ENCODE measurements around the gene GALNT7.
A peak's percentile ranks its signal among the peaks of the same experiment; 100 is the strongest.

Gene GALNT7

GRCh38 chr4:173347467-173347866 lies 178.9 kb downstream of the GALNT7 start:
- DNase-seq (ENCODE audit: low spot score): no peak

DNA sequence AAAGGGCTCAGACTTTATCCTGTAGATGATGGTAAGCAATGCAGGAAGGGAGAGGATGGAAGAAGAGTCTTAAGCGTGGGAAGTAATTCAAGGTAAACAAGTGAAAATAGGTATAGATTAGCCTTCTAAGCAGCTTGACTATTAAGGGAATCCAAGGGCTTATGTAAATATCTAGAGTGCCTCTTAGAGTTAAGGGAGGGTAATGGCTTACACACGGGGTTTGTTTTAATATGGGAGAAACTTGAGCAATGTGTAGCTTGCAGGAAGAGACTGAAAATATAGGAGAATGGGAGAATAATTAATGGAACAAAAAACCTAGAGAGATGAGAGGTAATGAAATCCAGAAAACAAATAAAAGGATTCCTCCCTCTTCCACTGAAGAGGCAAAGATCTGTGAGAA lies 189.3 kb downstream of the GALNT7 start:
- no peak for DNase-seq (ENCODE audit: low spot score)

DNA sequence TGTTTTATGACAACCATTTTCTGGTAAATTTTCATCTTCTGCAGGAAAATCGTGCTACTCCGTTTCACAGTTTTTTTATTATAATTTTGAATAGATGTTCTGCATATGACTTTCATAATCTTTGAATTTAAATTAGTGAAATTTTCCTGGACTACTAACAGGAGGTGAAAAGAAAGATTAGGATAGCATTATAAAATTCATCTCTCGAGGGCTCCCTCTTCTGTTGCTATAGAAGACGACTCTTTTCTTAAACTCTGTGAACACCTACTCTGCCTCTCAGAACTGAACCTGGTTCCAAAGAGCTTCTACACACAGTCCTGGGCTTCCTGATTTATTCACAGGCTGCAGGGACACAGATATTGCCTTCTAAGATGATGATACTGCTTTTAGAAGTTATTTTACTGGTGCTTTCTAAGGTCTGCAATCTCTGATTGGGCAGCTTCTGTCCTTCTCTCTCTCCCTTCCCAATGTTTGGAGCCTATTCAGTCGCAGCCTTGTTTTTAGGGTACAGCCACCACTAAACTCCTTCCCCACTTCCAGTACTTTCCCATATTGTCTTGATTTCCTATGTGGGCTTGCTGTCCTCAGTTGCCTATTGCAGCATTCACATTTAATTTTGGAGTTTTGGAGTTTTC lies 192.1 kb downstream of the GALNT7 start:
- no peak for DNase-seq (ENCODE audit: low spot score)

GRCh38 chr4:173362666-173363065 lies 194.1 kb downstream of the GALNT7 start:
- DNase-seq (ENCODE audit: low spot score): no peak

DNA sequence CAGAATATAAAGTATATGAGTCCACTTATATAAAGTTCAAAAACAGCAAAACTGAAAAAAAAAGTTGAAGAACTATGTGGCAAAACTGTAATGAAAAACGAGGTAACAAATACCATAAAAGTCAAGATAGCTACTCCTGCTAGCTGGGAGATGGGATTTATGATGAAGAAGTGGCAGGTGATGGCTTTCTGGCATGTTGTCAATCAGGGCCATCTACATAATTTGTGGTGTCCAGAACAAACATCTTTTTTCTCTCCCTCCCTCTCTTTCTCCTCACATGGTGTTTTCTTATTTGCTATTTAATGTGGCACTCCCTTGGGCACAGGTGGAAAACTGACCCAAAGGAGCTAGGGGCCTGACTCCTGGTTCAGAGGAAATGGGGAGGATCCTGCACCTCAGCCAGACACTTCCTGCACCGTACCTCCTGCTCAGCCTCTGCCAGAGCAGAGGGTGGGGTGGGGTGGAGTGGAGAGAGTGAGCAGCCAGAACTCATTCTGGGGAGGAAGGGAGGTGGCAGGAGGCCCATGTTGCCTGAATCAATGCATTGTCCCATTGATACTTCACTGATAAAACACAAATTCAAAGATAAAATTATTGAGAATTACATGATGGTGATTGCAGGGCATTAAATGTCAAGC lies 196.9 kb downstream of the GALNT7 start:
- DNase-seq (ENCODE audit: low spot score): no peak

DNA sequence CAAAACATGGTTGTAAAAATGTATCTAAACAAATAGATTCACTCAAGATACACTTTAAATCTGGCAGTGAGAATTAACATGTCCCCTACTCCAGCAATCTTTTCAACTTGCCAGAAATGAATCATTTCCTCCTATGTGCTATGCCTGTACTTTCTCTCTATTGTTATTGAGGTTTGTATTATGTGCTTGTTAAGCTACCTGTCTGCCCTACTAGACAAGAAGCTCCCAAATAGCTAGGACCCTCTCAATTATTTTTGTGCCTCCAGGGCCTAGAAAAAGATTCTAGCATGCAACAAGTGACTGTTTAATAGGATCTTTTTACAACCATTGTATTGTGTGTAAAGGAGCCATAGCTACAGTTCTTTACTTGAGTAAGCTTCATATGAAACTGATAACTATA lies 198.7 kb downstream of the GALNT7 start:
- no peak for DNase-seq (ENCODE audit: low spot score)

DNA sequence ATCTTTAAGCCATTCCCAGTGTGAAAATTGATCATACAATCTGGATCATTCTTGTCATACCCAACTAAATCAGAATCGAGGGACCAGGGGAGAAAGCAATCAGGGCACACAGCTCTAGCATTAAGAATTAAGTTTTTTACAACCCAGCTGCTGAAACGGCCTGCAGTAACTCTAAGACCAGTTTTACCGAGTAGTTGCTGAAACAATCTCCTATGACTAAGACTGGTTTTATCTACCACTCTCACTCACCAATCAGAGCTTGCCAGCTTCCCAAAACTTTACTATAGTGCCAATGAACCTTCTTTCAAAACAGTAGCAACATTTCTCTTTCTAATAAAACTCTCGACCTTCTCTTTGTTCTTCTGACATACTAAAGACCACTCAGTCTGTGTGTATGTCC lies 199.3 kb downstream of the GALNT7 start:
- DNase-seq (ENCODE audit: low spot score): no peak

GRCh38 chr4:173370130-173370476 lies 201.5 kb downstream of the GALNT7 start:
- peak; percentile 34 for DNase-seq (ENCODE audit: low spot score)

DNA sequence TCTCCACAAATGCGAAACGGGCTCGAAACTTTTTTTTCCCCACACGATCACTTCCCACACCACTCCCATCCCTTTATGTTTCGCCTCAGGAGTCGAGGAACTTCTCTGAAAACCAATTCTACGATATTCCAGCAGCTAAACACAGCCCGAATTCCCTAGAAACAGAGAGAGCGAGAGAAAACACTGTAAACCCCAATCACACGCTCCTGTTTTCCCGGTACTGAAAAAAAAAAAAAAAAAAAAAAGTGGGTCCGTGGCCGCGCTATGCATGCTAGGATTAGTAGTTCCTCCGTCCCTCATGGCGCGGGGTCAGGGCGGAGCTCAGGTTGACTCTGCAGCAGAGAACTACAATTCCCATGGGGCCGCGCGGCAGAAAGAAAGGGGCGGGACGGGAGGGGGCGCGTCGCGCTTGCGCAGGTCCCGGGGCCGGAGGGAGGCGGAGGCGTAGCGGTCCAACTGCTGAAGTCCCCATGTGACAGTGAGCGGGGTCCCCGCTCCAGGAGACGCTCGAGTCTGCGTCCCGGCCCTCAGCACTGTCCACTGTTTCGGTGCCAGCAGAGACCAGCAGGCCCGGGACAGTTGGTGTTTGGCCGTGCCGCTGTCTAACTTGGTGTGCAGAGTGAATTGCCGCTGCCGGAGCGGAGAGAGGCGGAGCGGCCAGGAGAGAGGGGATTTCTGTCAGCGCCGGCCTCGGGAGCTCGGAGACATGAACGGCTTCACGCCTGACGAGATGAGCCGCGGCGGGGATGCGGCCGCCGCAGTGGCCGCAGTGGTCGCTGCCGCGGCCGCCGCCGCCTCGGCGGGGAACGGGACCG lies 202.1 kb downstream of the GALNT7 start, which contains the start of gene SAP30:
TSS of gene SAP30 (plus strand) at position 478 of the 815 bp plus-strand sequence. CDS start at position 707, 229 bp downstream.
- DNase-seq (ENCODE audit: low spot score): peak; percentile 95

GRCh38 chr4:173371292-173372192 lies 202.9 kb downstream of the GALNT7 start:
- DNase-seq (ENCODE audit: low spot score): peak; percentile 60
